Mucosa of rectum (tissue), 2 donors: ENCODE measurements around the gene IDI1.

Source experiments
- H3K27ac ChIP-seq, 2 donors: one replicate each; pipeline ENCODE4 v1.7.0; 2013; ENCODE audit warnings: inconsistent platforms in 2 of 2, low read depth in 2 of 2, low read length in 2 of 2
- H3K27me3 ChIP-seq, 2 donors: one replicate each; pipeline ENCODE4 v1.7.0; 2013; ENCODE audit warnings: low read length in 2 of 2; ENCODE audit not compliant: control insufficient read depth in 2 of 2, insufficient read depth in 2 of 2
- H3K36me3 ChIP-seq, 2 donors: one replicate each; pipeline ENCODE4 v1.7.0; 2013; ENCODE audit warnings: low read length in 2 of 2; ENCODE audit not compliant: control insufficient read depth in 2 of 2, insufficient read depth in 2 of 2
- H3K4me1 ChIP-seq, 2 donors: one replicate each; pipeline ENCODE4 v1.7.0; 2013; ENCODE audit warnings: low read length in 2 of 2, mild to moderate bottlenecking in 1 of 2; ENCODE audit not compliant: control insufficient read depth in 2 of 2, insufficient read depth in 2 of 2
- H3K4me3 ChIP-seq, 2 donors: one replicate each; pipeline ENCODE4 v1.7.0; 2013; ENCODE audit warnings: low read length in 2 of 2
- H3K9ac ChIP-seq, 2 donors: one replicate each; pipeline ENCODE4 v1.7.0; 2013; ENCODE audit warnings: low read length in 2 of 2, low read depth in 1 of 2, mild to moderate bottlenecking in 1 of 2
- H3K9me3 ChIP-seq, 2 donors: one replicate each; pipeline ENCODE4 v1.7.0; 2013; ENCODE audit warnings: low read length in 2 of 2; ENCODE audit not compliant: control insufficient read depth in 2 of 2
- donor health status: healthy.
- donor health status: Normal muscosa, but diverticular disease.

The IDI1 gene

DNA sequence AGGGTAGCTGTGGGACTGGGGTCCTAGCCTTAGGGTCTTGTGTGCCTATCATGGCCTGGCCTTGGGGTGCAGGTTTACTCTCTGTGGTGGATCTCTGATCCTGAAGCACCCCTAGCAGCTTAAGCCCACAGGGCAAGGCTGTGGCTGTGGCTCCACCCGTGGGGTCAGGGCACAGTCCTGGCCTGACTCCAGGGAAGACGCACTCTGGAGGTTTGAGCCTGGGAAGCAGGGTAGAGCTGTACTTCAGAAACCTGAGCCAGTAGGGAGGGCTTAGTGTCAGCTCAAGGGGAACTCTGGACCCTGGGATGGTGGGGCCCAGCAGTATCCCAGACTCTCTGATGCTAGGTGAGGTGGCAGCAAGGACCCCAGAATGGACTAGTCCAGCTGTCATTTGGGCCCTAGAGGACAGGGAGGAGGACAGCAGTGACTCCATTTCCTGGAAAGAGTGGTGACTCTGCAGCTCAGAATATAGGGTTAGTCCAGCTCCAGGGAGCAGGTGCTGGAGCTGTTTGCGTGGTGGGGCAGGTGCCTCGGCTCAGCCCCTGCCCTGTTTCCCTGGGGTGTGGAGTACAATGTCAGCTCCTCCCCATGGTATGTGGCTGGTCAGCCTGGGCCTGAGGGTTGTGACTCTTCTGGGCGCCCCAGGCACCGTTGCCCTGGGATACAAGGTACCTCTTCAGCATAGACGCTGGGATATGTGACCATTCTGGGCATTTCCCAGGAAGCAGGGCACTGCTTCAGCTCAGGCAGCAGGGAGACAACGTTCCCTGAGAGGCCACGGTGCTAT lies 44.8 kb downstream of the IDI1 start:
- Histone ChIP-seq H3K36me3 (peaks cover 58 to 88% of the 10 kb centered on the region in 2 donors), H3K4me3 (no peak overlapping the region), H3K4me1 (no peaks in the 10 kb centered on the region), H3K9ac (no peak overlapping the region), H3K9me3 (no peaks in the 10 kb centered on the region), H3K27ac (no peak overlapping the region), H3K27me3 (no peaks in the 10 kb centered on the region)

DNA sequence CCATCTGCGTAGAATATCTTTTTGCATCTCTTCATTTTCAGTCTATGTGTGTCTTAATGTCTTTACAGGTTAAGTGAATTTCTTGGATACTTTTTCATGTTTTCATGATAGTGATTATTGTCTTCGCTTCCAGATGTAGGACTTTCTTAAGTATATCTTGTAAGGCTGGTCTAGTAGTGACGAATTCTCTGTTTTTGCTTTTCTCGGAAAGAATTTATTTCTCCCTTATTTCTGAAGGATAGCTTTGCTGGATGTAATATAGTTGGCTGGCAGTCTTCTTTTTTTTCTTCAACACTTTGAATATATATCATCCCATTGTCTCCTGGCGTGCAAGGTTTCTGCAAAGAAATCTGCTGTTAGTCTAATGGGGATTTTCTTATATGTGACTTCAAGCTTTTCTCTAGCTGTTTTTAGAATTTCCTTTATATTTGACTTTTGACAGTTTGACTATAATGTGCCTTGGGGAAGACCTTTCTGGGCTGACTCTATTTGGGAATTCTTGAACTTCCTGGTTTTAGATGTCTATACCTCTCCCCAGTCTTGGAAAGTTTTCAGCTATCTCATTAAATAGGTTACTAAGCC lies 46.4 kb downstream of the IDI1 start:
- H3K9me3 ChIP-seq, result no peaks in the 10 kb centered on the region
- H3K4me3 ChIP-seq, result no peak overlapping the region
- no peaks in the 10 kb centered on the region for H3K4me1 ChIP-seq
- no peak overlapping the region for H3K27ac ChIP-seq
- H3K36me3 ChIP-seq, result peaks cover 67 to 86% of the 10 kb centered on the region in 2 donors
- H3K9ac ChIP-seq, result no peak overlapping the region
- no peaks in the 10 kb centered on the region for H3K27me3 ChIP-seq

DNA sequence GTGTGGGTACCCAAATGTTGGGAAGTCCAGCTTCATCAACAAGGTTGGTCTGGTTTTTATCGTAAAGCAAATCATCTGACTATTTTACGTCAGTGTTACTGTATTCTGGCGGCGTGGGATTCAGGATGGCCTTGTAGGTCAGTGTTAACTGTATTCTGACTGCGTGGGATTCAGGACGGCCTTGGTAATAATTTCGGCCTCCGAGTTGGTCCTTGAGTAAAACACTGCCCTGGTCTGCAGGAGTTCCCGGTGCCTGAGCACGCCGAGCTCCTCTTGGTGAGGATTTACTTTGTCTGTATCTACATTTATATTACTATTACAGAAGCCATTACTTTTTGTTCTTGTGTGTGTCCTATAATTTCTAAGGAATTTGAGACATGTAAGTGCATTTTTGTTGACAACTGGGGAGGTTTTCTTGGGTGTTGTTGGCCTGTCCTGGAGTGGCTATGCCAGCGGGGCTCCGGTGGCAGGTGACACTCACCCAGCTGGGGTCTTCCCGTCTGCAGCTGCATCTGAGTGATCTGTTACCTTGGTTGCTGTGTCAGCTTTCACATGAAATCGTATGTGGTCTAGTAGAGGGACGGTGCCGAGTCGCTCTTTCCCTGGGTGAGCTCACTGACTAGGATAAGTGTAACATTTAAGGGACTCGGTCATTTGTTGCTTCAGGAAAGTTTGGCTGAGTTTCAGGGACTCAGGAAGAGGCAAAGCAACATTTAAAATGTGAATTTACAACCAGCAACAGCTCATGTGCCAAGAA lies 51.5 kb downstream of the IDI1 start:
- H3K9me3 ChIP-seq, result no peaks in the 10 kb centered on the region
- H3K4me3 ChIP-seq, result no peak overlapping the region
- H3K27me3 ChIP-seq, result no peaks in the 10 kb centered on the region
- no peaks in the 10 kb centered on the region for H3K4me1 ChIP-seq
- H3K27ac ChIP-seq, result no peak overlapping the region
- no peak overlapping the region for H3K9ac ChIP-seq
- H3K36me3 ChIP-seq, result peaks cover 48 to 77% of the 10 kb centered on the region in 2 donors

DNA sequence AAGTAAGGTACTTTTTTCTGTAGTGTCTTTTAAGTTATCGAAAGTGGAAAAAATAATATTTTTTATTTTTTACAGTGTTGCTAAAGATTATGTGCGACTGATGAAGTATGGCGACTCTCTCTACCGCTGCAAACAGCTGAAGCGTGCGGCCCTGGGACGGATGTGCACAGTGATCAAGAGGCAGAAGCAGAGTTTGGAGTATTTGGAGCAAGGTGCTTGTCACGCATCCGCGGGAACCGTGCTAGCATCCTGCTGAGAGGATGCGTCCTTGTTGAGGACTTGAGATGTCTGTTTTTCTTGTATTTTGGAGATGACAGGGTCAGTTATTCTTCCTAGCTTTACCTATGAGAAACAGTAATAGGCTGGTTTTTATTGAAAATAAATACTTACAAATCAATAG lies 52.9 kb downstream of the IDI1 start:
- Histone ChIP-seq H3K27me3 (no peaks in the 10 kb centered on the region), H3K4me1 (no peaks in the 10 kb centered on the region), H3K27ac (no peak overlapping the region), H3K4me3 (no peak overlapping the region), H3K9ac (no peak overlapping the region), H3K9me3 (no peaks in the 10 kb centered on the region), H3K36me3 (peaks cover 38 to 64% of the 10 kb centered on the region in 2 donors)

DNA sequence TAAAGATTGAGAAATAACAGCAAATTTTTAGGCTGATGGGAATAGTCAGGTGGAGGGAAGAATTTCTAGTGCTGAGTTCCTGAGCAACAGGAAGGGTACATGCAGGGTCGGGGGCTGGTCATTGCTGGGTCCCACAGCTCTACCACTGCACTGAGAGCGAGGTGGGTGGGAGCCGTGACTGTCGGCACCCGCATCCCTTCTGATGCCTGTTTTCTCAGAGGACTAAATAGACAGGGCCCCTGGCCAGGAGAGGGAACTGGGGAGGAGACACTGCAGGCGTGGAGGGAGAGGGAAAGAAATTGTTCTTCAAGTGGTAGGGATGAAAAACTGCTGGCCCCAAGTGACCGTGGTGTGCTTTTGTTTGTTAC lies 53.4 kb downstream of the IDI1 start:
- Histone ChIP-seq H3K36me3 (peaks cover 34 to 62% of the 10 kb centered on the region in 2 donors), H3K9me3 (no peaks in the 10 kb centered on the region), H3K4me1 (no peaks in the 10 kb centered on the region), H3K9ac (no peak overlapping the region), H3K27ac (no peak overlapping the region), H3K27me3 (no peaks in the 10 kb centered on the region), H3K4me3 (no peak overlapping the region)

DNA sequence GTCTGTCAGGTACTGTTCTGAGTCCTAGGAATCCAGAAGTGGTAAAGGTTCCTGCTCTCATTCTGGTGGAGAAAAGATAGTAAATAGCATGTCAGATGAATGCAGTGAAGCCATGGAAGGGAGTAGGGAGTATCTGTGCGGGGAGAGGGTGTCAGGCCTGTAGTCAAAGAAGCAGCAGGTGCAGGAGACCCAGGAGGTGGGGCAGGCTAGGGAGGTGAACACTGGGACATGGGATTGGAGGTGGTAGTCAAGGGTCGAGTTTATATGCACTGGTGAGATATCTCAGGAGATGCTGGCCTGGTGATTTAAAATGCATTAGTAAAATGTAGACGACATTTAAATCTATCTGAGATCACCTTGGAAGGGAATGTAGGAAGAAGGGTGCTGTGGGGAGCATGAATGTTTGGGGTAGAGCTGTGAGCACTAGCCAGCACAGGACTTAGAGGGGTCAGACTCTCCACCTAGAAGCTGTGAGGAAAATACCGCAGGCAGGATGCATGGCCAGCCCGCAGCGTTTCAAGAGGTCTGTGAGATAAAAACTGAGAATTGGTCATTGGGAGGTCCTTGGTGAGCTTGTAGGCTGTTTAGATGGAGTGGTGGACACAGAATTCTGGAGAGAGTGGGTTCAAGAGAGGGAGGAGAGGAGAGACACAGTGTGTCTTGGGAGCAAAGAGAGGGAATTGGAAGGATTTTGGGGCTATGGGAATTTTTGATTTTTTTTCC lies 53.9 kb downstream of the IDI1 start:
- Histone ChIP-seq H3K4me1 (no peaks in the 10 kb centered on the region), H3K9me3 (no peaks in the 10 kb centered on the region), H3K36me3 (peaks cover 32 to 60% of the 10 kb centered on the region in 2 donors), H3K27ac (no peak overlapping the region), H3K27me3 (no peaks in the 10 kb centered on the region), H3K4me3 (no peak overlapping the region), H3K9ac (no peak overlapping the region)

DNA sequence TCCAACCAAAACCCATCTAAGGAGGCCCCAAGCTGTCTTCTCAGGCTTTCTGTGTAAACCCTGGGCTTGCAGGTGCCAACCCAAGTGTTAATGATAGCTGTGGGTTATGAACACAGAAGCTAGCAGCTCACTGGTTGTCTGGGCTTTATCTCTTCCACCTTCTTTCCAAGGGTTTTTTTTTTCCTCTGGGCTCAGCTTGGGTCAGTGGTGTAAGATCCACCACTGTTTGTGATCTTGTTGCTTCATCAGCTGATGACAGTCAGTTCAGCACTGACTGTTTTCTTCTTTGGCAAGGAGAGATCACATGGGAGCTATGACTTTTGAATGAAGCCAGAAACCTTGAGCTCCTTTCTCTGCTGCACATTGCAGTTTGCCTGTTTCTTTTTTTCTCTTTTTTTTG lies 56.0 kb downstream of the IDI1 start:
- Histone ChIP-seq H3K9me3 (no peaks in the 10 kb centered on the region), H3K4me1 (peaks cover 9 to 12% of the 10 kb centered on the region in 2 donors), H3K9ac (no peak overlapping the region), H3K36me3 (peaks cover 24 to 45% of the 10 kb centered on the region in 2 donors), H3K4me3 (no peak overlapping the region), H3K27me3 (no peaks in the 10 kb centered on the region), H3K27ac (no peak overlapping the region)

DNA sequence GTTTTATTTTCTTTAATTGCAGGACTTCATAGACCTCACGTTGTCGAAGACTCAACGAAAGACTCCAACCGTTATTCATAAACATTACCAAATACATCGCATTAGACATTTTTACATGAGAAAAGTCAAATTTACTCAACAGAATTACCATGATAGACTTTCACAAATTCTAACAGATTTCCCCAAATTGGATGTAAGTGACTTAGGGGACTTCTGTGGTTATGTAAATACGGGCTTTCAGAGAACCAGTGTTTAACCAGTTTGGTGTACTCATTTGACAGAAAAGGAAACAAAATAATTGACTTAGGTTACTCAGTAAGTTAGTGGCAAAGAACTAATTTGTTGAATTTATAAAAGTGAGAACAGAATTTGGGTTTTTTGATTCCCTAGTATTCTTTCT lies 56.5 kb downstream of the IDI1 start:
- no peak overlapping the region for H3K27ac ChIP-seq
- no peaks in the 10 kb centered on the region for H3K9me3 ChIP-seq
- H3K4me3 ChIP-seq, result no peak overlapping the region
- H3K9ac ChIP-seq, result no peak overlapping the region
- H3K4me1 ChIP-seq, result peaks cover 9 to 15% of the 10 kb centered on the region in 2 donors
- H3K27me3 ChIP-seq, result no peaks in the 10 kb centered on the region
- peaks cover 20 to 41% of the 10 kb centered on the region in 2 donors for H3K36me3 ChIP-seq

DNA sequence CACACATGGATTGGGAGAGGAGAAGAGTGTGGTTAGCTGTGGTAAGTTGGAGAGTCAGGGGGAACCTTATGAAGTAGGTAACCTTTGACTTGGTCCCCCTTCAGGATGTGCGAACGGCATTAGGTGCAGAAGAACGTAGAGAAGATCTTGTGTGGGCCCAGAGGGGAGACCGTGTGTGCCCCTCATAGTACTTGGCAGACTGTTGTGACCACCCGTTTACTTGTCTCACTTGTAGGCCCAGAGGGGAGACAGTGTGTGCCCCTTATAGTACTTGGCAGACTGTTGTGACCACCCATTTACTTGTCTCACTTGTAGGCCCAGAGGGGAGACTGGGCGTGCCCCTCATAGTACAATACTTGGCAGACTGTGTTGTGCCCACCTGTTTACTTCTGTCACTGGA lies 58.1 kb downstream of the IDI1 start:
- H3K27me3 ChIP-seq, result no peaks in the 10 kb centered on the region
- peaks cover 11 to 22% of the 10 kb centered on the region in 2 donors for H3K4me1 ChIP-seq
- H3K9me3 ChIP-seq, result no peaks in the 10 kb centered on the region
- H3K36me3 ChIP-seq, result peaks cover 9 to 26% of the 10 kb centered on the region in 2 donors
- H3K27ac ChIP-seq, result no peak overlapping the region
- H3K4me3 ChIP-seq, result no peak overlapping the region
- H3K9ac ChIP-seq, result no peak overlapping the region
